HG03342 (cell line): ENCODE measurements around the gene AMD1.
A peak's percentile ranks its signal among the peaks of the same experiment; 100 is the strongest.

Source experiments
- ATAC-seq: cut with Tn5 transposase; IDR thresholded peaks from one replicate; pipeline ENCODE4 v1.9.1; 2021; ENCODE audit warnings: mild to moderate bottlenecking, moderate library complexity; ENCODE audit not compliant: unreplicated experiment

AMD1 gene

GRCh38 chr6:110934381-110934898, 59.9 kb downstream of the AMD1 start:
- no peak for ATAC-seq

DNA sequence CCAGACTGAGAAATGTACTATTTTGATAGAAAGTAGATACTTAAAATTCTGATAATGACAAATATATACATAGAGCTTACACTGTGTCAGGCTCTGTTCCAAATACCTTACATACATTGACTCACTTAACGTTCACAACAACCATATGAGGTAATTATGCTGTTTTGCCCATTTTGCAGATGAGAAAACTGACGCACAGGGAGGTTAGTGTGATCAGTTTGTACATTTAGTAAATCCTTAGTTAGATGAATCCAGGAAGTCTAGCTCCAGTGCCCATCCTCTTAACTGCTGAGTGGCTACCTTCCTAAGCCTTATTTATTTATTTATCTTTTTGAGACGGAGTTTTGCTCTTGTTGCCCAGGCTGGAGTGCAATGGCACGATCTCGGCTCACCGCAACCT, 60.6 kb downstream of the AMD1 start:
- no peak for ATAC-seq

DNA sequence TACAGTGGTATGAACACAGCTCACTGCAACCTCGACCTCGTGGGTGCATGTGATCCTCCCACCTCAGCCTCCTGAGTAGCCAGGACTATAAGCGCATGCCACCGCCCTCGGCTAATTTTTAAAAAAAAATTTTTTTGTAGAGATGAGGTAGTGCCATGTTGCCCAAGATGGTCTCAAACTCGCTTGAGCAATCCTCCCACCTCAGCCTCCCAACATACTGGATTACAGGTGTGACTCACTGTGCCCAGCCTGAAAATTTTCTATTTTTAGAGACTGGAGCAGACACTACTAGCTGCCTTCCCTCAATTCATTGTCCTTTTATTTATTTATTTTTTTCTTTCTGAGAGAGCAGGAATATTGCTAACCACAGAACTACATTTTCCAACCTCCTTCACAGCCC, 63.6 kb downstream of the AMD1 start:
- ATAC-seq, result no peak

GRCh38 chr6:110939429-110940200, 65.0 kb downstream of the AMD1 start:
- ATAC-seq, result no peak

DNA sequence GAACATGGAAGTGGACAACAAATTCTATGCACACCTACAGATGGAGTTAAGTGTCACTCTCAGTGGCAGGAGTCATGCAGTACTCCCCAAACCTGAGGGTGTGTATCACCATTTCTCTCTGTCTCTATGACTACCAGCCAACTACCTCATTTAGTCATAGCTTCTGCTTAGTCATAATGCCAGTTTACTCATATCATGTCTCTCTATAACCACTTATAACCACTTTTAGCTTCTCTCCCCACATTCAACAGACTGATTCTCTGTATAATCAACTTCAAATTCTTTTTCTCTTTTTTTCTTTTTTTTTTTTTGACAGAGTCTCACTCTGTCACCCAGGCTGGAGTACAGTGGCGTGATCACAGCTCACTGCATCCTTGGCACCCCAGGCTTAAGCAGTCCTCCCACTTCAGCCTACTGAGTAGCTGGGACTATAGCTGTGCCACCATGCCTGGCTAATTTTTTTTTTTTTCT, 70.1 kb downstream of the AMD1 start:
- ATAC-seq, result peak; percentile 100
